Measurements from ENCODE around the gene CAVIN3. TPM values are rescaled to one million over a fixed set of nuclear protein-coding genes. Genes with fewer than 3 reads are reported as not detected.

CAVIN3 gene
- total RNA-seq, 2 donors from 2014 or later = 46.1 to 92.4 TPM

DNA sequence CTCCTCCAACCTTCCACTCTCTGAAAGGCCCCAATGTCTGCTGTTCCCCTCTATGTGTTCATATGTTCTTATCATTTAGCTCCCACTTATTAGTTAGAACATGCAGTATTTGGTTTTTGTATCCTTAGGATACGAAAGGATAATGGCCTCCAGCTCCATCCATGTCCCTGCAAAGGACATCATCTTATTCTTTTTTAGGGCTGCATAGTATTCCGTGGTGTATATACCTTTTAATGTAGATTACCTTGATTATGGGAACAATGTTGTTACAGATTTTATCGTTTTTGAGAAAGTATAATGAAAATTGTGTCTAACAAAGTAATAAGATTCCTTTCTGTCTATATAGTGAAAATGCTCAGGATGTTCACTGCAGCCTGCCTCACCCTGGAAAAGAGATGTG, 16.0 kb upstream of the CAVIN3 start:
- no peaks in the 10 kb centered on the region for H3K27me3 ChIP-seq (replicated peaks; ENCODE audit: insufficient read depth)
- H3K4me1 ChIP-seq (replicated peaks) = no peaks in the 10 kb centered on the region
- 87% methylated on average over 3 of the region's 3 CpGs for WGBS
- TF ChIP-seq, protein P1, sequence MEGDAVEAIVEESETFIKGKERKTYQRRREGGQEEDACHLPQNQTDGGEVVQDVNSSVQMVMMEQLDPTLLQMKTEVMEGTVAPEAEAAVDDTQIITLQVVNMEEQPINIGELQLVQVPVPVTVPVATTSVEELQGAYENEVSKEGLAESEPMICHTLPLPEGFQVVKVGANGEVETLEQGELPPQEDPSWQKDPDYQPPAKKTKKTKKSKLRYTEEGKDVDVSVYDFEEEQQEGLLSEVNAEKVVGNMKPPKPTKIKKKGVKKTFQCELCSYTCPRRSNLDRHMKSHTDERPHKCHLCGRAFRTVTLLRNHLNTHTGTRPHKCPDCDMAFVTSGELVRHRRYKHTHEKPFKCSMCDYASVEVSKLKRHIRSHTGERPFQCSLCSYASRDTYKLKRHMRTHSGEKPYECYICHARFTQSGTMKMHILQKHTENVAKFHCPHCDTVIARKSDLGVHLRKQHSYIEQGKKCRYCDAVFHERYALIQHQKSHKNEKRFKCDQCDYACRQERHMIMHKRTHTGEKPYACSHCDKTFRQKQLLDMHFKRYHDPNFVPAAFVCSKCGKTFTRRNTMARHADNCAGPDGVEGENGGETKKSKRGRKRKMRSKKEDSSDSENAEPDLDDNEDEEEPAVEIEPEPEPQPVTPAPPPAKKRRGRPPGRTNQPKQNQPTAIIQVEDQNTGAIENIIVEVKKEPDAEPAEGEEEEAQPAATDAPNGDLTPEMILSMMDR (IDR thresholded peaks at IDR 0.05) = no peak
- TF ChIP-seq POLR2A (IDR thresholded peaks at IDR 0.05) (no peak), POLR2AphosphoS5 (IDR thresholded peaks at IDR 0.05) (no peak)
- no peak for DNase-seq (ENCODE audit: low spot score)
- no peak overlapping the region for H3K27ac ChIP-seq
- H3K36me3 ChIP-seq = no peaks in the 10 kb centered on the region
- no peak overlapping the region for H3K4me3 ChIP-seq
- intact Hi-C loops (cut with DNase I) = no loop called here
- no peaks in the 10 kb centered on the region for H3K9me3 ChIP-seq

DNA sequence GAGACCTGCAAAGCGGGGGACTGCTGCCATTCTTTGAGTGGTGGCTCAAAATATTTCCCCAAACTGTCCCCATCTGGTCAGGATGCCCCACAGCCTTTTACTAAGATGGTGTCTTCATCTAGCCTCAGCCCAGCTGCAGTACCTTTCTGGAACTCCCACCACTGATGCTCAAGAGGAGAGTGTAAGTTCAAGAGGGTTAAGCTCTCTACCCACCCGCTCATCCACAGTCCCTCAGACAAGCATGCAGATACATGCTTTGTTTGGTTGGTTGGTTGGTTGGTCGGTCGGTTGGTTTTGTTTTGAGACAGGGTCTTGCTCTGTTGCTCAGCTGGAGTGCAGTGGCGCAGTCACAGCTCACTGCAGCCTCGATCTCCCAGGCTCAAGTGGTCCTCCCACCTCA, 14.5 kb upstream of the CAVIN3 start:
- intact Hi-C loops (cut with DNase I) = no loop called here
- 98% methylated on average over 6 of the region's 6 CpGs for WGBS
- Histone ChIP-seq H3K27me3 (replicated peaks; ENCODE audit: insufficient read depth) (no peaks in the 10 kb centered on the region), H3K27ac (no peak overlapping the region), H3K36me3 (no peaks in the 10 kb centered on the region), H3K9me3 (no peaks in the 10 kb centered on the region), H3K4me3 (no peak overlapping the region), H3K4me1 (replicated peaks) (no peaks in the 10 kb centered on the region)
- TF ChIP-seq POLR2A (IDR thresholded peaks at IDR 0.05) = no peak
- TF ChIP-seq POLR2AphosphoS5 (IDR thresholded peaks at IDR 0.05) = no peak
- TF ChIP-seq, protein P1 (IDR thresholded peaks at IDR 0.05) = no peak
- DNase-seq (ENCODE audit: low spot score) = no peak

DNA sequence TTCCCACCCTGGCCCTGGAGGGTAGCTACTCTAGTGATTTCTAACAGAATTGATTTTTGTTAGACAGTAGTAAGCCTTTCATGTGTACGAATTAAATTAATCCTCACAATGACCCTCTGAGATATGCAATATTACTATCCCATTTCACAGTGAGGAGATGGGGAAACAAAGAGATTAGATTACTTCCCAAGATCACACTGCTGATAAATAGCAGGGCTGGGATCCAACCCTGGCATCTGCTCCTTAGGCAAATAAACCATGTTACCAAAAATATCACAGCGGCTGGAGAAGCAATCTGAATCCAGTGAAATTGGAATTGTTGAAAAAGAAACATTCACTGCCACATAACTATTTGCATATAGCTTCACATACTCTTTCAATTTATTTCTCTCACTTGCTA, 12.8 kb upstream of the CAVIN3 start:
- Histone ChIP-seq H3K4me3 (no peak overlapping the region), H3K27ac (no peak overlapping the region), H3K4me1 (replicated peaks) (no peaks in the 10 kb centered on the region), H3K27me3 (replicated peaks; ENCODE audit: insufficient read depth) (no peaks in the 10 kb centered on the region), H3K9me3 (no peaks in the 10 kb centered on the region), H3K36me3 (no peaks in the 10 kb centered on the region)
- DNase-seq (ENCODE audit: low spot score) = no peak
- intact Hi-C loops (cut with DNase I) = no loop called here
- no peak for TF ChIP-seq POLR2AphosphoS5 (IDR thresholded peaks at IDR 0.05)
- TF ChIP-seq, protein P1 (IDR thresholded peaks at IDR 0.05) = no peak
- no peak for TF ChIP-seq POLR2A (IDR thresholded peaks at IDR 0.05)
- 4% methylated on average over 2 of the region's 2 CpGs for WGBS

DNA sequence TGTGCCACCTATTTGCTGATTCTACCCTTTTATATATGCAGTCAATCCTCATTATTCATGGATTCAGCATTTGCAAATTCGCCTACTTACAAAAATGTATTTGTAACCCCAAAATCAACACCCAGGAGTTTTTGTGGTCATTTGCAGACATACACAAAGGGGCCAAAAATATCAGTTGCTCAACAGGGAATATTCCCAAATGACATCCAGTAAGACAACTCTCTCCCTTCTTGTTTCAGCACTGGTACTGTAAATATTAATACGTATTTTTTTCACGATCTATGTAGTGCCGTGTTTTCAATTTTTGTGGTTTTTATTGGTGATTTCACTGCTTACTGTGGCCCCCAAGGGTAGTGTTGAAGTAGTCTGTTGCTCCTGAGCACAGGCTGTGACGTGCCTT, 11.8 kb upstream of the CAVIN3 start:
- no peaks in the 10 kb centered on the region for H3K36me3 ChIP-seq

DNA sequence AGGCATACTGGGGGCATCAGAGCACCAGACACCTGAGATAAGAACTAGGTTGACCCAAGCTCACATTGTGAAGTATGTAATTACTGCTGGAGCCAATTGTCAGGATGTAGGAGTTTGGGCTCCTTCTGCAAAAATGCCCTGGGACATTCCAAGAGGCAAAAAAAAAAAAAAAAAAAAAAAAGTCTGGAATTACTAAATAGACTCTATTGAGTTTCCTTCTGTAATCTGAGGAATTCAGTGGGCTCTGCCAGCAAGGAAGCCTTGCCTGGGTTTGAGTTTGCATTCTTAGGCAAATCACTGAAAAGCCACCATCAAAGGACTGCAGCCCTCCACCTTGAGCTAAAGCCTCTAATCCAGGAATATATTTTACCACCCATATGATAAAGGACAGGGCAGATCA, 8.0 kb upstream of the CAVIN3 start:
- Histone ChIP-seq H3K4me3 (no peak overlapping the region), H3K4me1 (replicated peaks) (no peaks in the 10 kb centered on the region), H3K27me3 (replicated peaks; ENCODE audit: insufficient read depth) (no peaks in the 10 kb centered on the region), H3K36me3 (no peaks in the 10 kb centered on the region), H3K27ac (no peak overlapping the region), H3K9me3 (no peaks in the 10 kb centered on the region)
- TF ChIP-seq, protein P1 (IDR thresholded peaks at IDR 0.05) = no peak
- TF ChIP-seq POLR2A (IDR thresholded peaks at IDR 0.05) (no peak), POLR2AphosphoS5 (IDR thresholded peaks at IDR 0.05) (no peak)
- intact Hi-C loops (cut with DNase I) = no loop called here
- no peak for DNase-seq (ENCODE audit: low spot score)

More for the DNA sequence above, 11.8 kb upstream of the CAVIN3 start:
- Histone ChIP-seq H3K27ac (no peak overlapping the region), H3K4me3 (no peak overlapping the region), H3K4me1 (replicated peaks) (no peaks in the 10 kb centered on the region), H3K27me3 (replicated peaks; ENCODE audit: insufficient read depth) (no peaks in the 10 kb centered on the region), H3K9me3 (no peaks in the 10 kb centered on the region)
- WGBS = 68% methylated on average over 5 of the region's 5 CpGs
- intact Hi-C loops (cut with DNase I) = no loop called here
- TF ChIP-seq POLR2AphosphoS5 (IDR thresholded peaks at IDR 0.05) (no peak), POLR2A (IDR thresholded peaks at IDR 0.05) (no peak)
- TF ChIP-seq, protein P1 (IDR thresholded peaks at IDR 0.05) = no peak
- DNase-seq (ENCODE audit: low spot score) = no peak
